B cell (primary cell): Measurements from ENCODE around the gene MED20. TPM values are rescaled to one million over a fixed set of nuclear protein-coding genes. Genes with fewer than 3 reads are reported as not detected.

Experiments
- ATAC-seq: fragments of 200-7000 bp; cut with Tn5 transposase; one replicate; pipeline ENCODE4 v1.10.0; 2021; ENCODE audit warnings: low read depth, mild to moderate bottlenecking, moderate number of reproducible peaks, moderate library complexity
- CTCF ChIA-PET: fragments of 350-600 bp; sonication (Branson Sonifier 250); formaldehyde crosslinking; loops from one replicate; lab custom pipeline; 2021; ENCODE audit warnings: antibody characterized with exemption, inconsistent platforms; lab: Charles Lee
- POLR2A ChIA-PET: fragments of 350-600 bp; sonication (Branson Sonifier 250); formaldehyde crosslinking; loops from one replicate; lab custom pipeline; 2021; ENCODE audit warnings: antibody characterized with exemption; lab: Charles Lee
- DNase-seq: peaks from one replicate; pipeline ENCODE4 v3.0.0; 2013
- H2AFZ ChIP-seq: 2 replicates; pipeline ENCODE4 v1.6.1; 2012; ENCODE audit warnings: mild to moderate bottlenecking, low read depth, low read length; ENCODE audit not compliant: insufficient read depth, poor library complexity, severe bottlenecking
- H3K27ac ChIP-seq, 2 donors: 1 replicate in 1 of 2; 2 replicates in 1 of 2; pipeline ENCODE4 v1.5.1; 2012 to 2013; ENCODE audit warnings: low read length in 2 of 2, mild to moderate bottlenecking in 2 of 2, moderate library complexity in 1 of 2
- H3K27me3 ChIP-seq, 4 experiments: fragments of 200-600 bp in 1 of 4; sonication (generic) in 1 of 4; replicated peaks in 1 of 4; 1 replicate in 2 of 4; 2 replicates in 2 of 4; pipeline versions ENCODE4 v1.6.1 to v1.7.0; 2013 to 2016; ENCODE audit warnings: low read length in 3 of 4, mild to moderate bottlenecking in 2 of 4, mixed read lengths in 1 of 4, moderate library complexity in 1 of 4; ENCODE audit not compliant: insufficient read depth in 4 of 4, control insufficient read depth in 3 of 4; ENCODE audit errors: control extremely low read depth in 1 of 4
- H3K36me3 ChIP-seq, 2 experiments: replicated peaks in 1 of 2; 1 replicate in 1 of 2; 2 replicates in 1 of 2; pipeline versions ENCODE4 v1.6.1 to v1.7.1; 2013; ENCODE audit warnings: low read length in 1 of 2; ENCODE audit not compliant: insufficient read depth in 2 of 2, control insufficient read depth in 1 of 2; ENCODE audit errors: control extremely low read depth in 1 of 2, extremely low read depth in 1 of 2
- H3K4me1 ChIP-seq, 2 donors: fragments of 200-600 bp in 1 of 2; sonication (generic) in 1 of 2; 1 replicate in 1 of 2; 2 replicates in 1 of 2; pipeline versions ENCODE4 v1.5.1 to v1.6.1; 2013 to 2017; ENCODE audit warnings: low read length in 2 of 2; ENCODE audit not compliant: control insufficient read depth in 2 of 2, insufficient read depth in 2 of 2
- H3K4me2 ChIP-seq: replicated peaks from 2 replicates; pipeline ENCODE3; 2012; ENCODE audit warnings: mild to moderate bottlenecking, low read depth, low read length; ENCODE audit not compliant: poor library complexity, severe bottlenecking
- H3K4me3 ChIP-seq, 5 experiments: fragments of 200-600 bp in 1 of 5; sonication (generic) in 1 of 5; 1 replicate in 3 of 5; 2 replicates in 2 of 5; pipeline versions ENCODE4 v1.5.1 to v1.7.0; 2011 to 2016; ENCODE audit warnings: low read length in 4 of 5, mild to moderate bottlenecking in 4 of 5, low read depth in 2 of 5, control low read depth in 1 of 5, moderate library complexity in 1 of 5; ENCODE audit not compliant: insufficient read depth in 1 of 5; ENCODE audit errors: control extremely low read depth in 1 of 5, extremely low read depth in 1 of 5
- H3K79me2 ChIP-seq: fragments of 200-600 bp; sonication (generic); one replicate; pipeline ENCODE4 v1.6.0; 2016; ENCODE audit warnings: low read length; ENCODE audit not compliant: control insufficient read depth, insufficient read depth
- H3K9ac ChIP-seq: fragments of 200-600 bp; sonication (generic); 2 replicates; pipeline ENCODE4 v1.6.1; 2017; ENCODE audit warnings: mild to moderate bottlenecking, low read length, moderate library complexity
- H3K9me3 ChIP-seq, 3 donors: one replicate each; pipeline versions ENCODE4 v1.6.1 to v1.7.1; 2013; ENCODE audit warnings: low read length in 2 of 3; ENCODE audit not compliant: control insufficient read depth in 2 of 3, insufficient read depth in 1 of 3; ENCODE audit errors: control extremely low read depth in 1 of 3
- H4K20me1 ChIP-seq: 2 replicates; pipeline ENCODE4 v1.6.0; 2012; ENCODE audit warnings: mild to moderate bottlenecking, low read length; ENCODE audit not compliant: insufficient read depth, control insufficient read depth, poor library complexity, severe bottlenecking
- H3K27ac Mint-ChIP-seq: one replicate; pipeline ENCODE4 v1.8.0; 2021; ENCODE audit warnings: mixed read lengths
- H3K27me3 Mint-ChIP-seq: one replicate; pipeline ENCODE4 v1.8.0; 2021; ENCODE audit warnings: mixed read lengths
- H3K4me1 Mint-ChIP-seq: one replicate; pipeline ENCODE4 v1.8.0; 2021; ENCODE audit warnings: mixed read lengths
- H3K4me3 Mint-ChIP-seq: one replicate; pipeline ENCODE4 v1.8.0; 2021; ENCODE audit warnings: mixed read lengths
- H3K9me3 Mint-ChIP-seq: one replicate; pipeline ENCODE4 v1.8.0; 2022; ENCODE audit warnings: mixed read lengths; ENCODE audit not compliant: insufficient read depth
- EZH2 ChIP-seq: IDR thresholded peaks from 2 replicates; pipeline ENCODE4 v1.6.1; 2012; ENCODE audit warnings: borderline replicate concordance, low read depth, mild to moderate bottlenecking, moderate library complexity, low read length; ENCODE audit not compliant: insufficient read depth, poor library complexity, severe bottlenecking
- WGBS: methylation state at CpG from one replicate; pipeline ENCODE4 v1.1.5; 2013; ENCODE audit warnings: missing lambda C conversion rate; ENCODE audit not compliant: insufficient coverage; 5-methylcytosine and 5-hydroxymethylcytosine counted together
- intact Hi-C: fragments of 100-400 bp; cut with micrococcal nuclease; formaldehyde crosslinking; loops from one replicate; pipeline ENCODE4 v1.10.0; 2022
- polyA plus RNA-seq: library from polyadenylated mRNA; depleted of rRNA; stranded (reverse); fragments of >200 nt; gene quantifications from 2 replicates; pipeline ENCODE4 v1.2.3, GENCODE V29; 2012
- total RNA-seq, 2 donors: library from RNA; stranded (reverse); fragments of 120-200 nt in 1 of 2; gene quantifications; 1 replicate in 1 of 2; 2 replicates in 1 of 2; pipeline versions ENCODE4 v1.2.3 to v1.2.4, GENCODE V29; 2013 to 2022
- TF ChIP-seq, protein P1 (sequence below): fragments of 200-600 bp; IDR thresholded peaks from one replicate; pipeline ENCODE4 v1.8.0; 2022; ENCODE audit warnings: antibody characterized with exemption, mild to moderate bottlenecking

The MED20 gene
- total and polyA plus RNA-seq, 2 donors (not counting 1 experiment from before 2014, with no cell fraction given) = 4.6 to 18.2 TPM

DNA sequence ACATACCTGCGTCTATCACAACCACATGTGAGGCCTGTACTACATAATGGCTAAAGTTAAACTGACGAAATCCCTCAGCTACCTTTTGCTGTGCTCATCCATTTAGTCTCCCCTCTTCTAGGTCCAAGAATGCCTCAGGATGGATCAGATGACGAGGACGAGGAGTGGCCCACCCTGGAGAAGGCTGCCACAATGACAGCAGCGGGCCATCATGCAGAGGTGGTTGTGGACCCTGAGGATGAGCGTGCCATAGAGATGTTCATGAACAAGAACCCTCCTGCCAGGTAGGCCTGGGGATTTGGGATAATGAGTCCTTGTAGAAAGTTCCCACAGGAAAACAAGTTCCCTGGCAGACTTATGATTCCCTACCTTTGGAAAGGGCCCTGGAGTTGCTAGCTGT is 6.3 kb upstream of the MED20 start:
- H3K27ac ChIP-seq = no peak overlapping the region
- WGBS = 97% methylated on average over 6 of the region's 6 CpGs

DNA sequence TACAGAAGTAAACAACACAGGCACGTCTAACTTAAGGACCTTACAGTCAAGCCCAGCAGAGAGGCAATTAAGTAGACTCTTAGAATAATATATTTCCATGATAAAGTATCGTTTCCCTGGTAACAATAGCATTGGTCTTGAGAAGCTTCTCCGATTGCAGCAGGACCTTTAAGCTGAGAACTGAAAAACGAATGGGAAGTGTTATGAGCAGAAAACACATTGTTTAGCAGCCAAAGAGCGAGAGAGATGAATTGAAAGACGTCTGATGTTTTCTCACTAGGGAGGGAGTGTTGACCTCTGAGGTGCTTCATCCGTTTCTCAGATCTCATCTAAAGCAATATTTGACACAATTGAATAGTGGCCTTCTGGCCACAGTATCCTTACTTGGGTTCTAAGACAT is 1.2 kb upstream of the MED20 start:
- Histone ChIP-seq H4K20me1 (peaks cover 3% of the 10 kb centered on the region), H3K4me2 (peak overlapping the region; percentile 93), H3K27me3 (no peaks in the 10 kb centered on the region), H3K27ac (peak overlapping the region in 1 of 2 donors; percentile 96), H3K9me3 (no peaks in the 10 kb centered on the region), H3K36me3 (peaks cover 1 to 14% of the 10 kb centered on the region in 2 experiments), H3K79me2 (peaks cover 73% of the 10 kb centered on the region), H3K9ac (peak overlapping the region; percentile 96), H3K4me3 (peak overlapping the region; percentile 67 to 99 (median 91)), H2AFZ (peak overlapping the region; percentile 98), H3K4me1 (peaks cover 26 to 29% of the 10 kb centered on the region in 2 donors)
- H3K4me3 Mint-ChIP-seq = peak overlapping the region; percentile 98
- ATAC-seq (no peak), DNase-seq (no peak)
- TF ChIP-seq EZH2 = no peak
- TF ChIP-seq, protein P1, sequence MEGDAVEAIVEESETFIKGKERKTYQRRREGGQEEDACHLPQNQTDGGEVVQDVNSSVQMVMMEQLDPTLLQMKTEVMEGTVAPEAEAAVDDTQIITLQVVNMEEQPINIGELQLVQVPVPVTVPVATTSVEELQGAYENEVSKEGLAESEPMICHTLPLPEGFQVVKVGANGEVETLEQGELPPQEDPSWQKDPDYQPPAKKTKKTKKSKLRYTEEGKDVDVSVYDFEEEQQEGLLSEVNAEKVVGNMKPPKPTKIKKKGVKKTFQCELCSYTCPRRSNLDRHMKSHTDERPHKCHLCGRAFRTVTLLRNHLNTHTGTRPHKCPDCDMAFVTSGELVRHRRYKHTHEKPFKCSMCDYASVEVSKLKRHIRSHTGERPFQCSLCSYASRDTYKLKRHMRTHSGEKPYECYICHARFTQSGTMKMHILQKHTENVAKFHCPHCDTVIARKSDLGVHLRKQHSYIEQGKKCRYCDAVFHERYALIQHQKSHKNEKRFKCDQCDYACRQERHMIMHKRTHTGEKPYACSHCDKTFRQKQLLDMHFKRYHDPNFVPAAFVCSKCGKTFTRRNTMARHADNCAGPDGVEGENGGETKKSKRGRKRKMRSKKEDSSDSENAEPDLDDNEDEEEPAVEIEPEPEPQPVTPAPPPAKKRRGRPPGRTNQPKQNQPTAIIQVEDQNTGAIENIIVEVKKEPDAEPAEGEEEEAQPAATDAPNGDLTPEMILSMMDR = no peak
- intact Hi-C loops = no loop called here
- POLR2A ChIA-PET = interaction anchor here (0.9 kb wide), 1 partner anchor 14 kb away, joined by 3 read pairs; no protein-coding TSS in a partner anchor
- WGBS = 9% methylated on average over 4 of the region's 7 CpGs
- peaks cover 47% of the 10 kb centered on the region for H3K4me1 Mint-ChIP-seq
- CTCF ChIA-PET = interaction anchor here (0.6 to 8.7 kb wide), 9 partner anchors 10 to 134 kb away, joined by 3 to 128 read pairs (median 23); partner anchors contain the start of genes TAF8 and TOMM6
- no peaks in the 10 kb centered on the region for H3K27me3 Mint-ChIP-seq
- peak overlapping the region; percentile 98 for H3K27ac Mint-ChIP-seq
- no peaks in the 10 kb centered on the region for H3K9me3 Mint-ChIP-seq

More for the DNA sequence above, 6.3 kb upstream of the MED20 start:
- Mint-ChIP-seq H3K27me3 (no peaks in the 10 kb centered on the region), H3K27ac (peak overlapping the region; percentile 32), H3K9me3 (no peaks in the 10 kb centered on the region), H3K4me1 (peaks cover 23% of the 10 kb centered on the region), H3K4me3 (no peak overlapping the region)
- H3K79me2 ChIP-seq = peaks cover 40% of the 10 kb centered on the region
- H3K9ac ChIP-seq = no peak overlapping the region
- no peak overlapping the region for H3K4me3 ChIP-seq
- intact Hi-C loops = no loop called here
- peaks cover 11 to 60% of the 10 kb centered on the region in 2 experiments for H3K36me3 ChIP-seq
- CTCF ChIA-PET = interaction anchor here (0.6 to 8.7 kb wide), 3 partner anchors 11 to 645 kb away, joined by 3 to 128 read pairs (median 16); no protein-coding TSS in a partner anchor
- DNase-seq = no peak
- POLR2A ChIA-PET = no interaction called here
- peaks cover 27% of the 10 kb centered on the region for H4K20me1 ChIP-seq
- no peak for TF ChIP-seq EZH2
- TF ChIP-seq, protein P1 = no peak
- no peaks in the 10 kb centered on the region for H3K9me3 ChIP-seq
- H3K4me1 ChIP-seq = peaks cover 11 to 12% of the 10 kb centered on the region in 2 donors
- H2AFZ ChIP-seq = no peak overlapping the region
- no peaks in the 10 kb centered on the region for H3K27me3 ChIP-seq
- H3K4me2 ChIP-seq = no peak overlapping the region
- ATAC-seq = no peak
